Endometrial microvascular endothelial cells (primary cell): ENCODE data around the gene CAPN13. TPM values are rescaled to one million over a fixed set of nuclear protein-coding genes. Genes with fewer than 3 reads are reported as not detected.

Experiments
- in situ Hi-C: cut with HindIII; loops from 2 replicates; pipeline ENCODE4 v1.10.0; 2017; ENCODE audit warnings: low sequenced_read_pairs, low pct_unique_long_range_greater_than_20kb; ENCODE audit errors: inconsistent ontology term
- total RNA-seq: library from RNA; depleted of rRNA; stranded (reverse); fragments of >200 nt; gene quantifications from one replicate; pipeline ENCODE4 v1.2.3, GENCODE V29; 2015; ENCODE audit errors: inconsistent ontology term

CAPN13 gene
- total RNA-seq, 1 donor from 2014 or later: not detected

- in situ Hi-C loops: no loop called here
Observed at GRCh38 chr2:30691091-30691947, 115.9 kb downstream of the CAPN13 start.

- in situ Hi-C loops: no loop called here
Observed at GRCh38 chr2:30690126-30690561, 117.1 kb downstream of the CAPN13 start.

GRCh38 chr2:30689496-30690125, 117.6 kb downstream of the CAPN13 start:
- in situ Hi-C loops: no loop called here

- in situ Hi-C loops: no loop called here
Observed at GRCh38 chr2:30688956-30689401, 118.3 kb downstream of the CAPN13 start.

- in situ Hi-C loops: no loop called here
Observed at GRCh38 chr2:30686669-30687068, 120.6 kb downstream of the CAPN13 start.

GRCh38 chr2:30686000-30686399, 121.2 kb downstream of the CAPN13 start:
- in situ Hi-C loops: no loop called here

- in situ Hi-C loops: no loop called here
Observed at GRCh38 chr2:30684996-30685395, 122.2 kb downstream of the CAPN13 start.

GRCh38 chr2:30684516-30684915, 122.7 kb downstream of the CAPN13 start:
- in situ Hi-C loops: no loop called here

GRCh38 chr2:30684026-30684425, 123.2 kb downstream of the CAPN13 start:
- in situ Hi-C loops: no loop called here

- in situ Hi-C loops: no loop called here
Observed at GRCh38 chr2:30683236-30683956, 123.8 kb downstream of the CAPN13 start.

GRCh38 chr2:30681022-30681421, 126.2 kb downstream of the CAPN13 start:
- in situ Hi-C loops: no loop called here

- in situ Hi-C loops: no loop called here
Observed at GRCh38 chr2:30680121-30680520, 127.1 kb downstream of the CAPN13 start.

GRCh38 chr2:30679426-30680088, 127.7 kb downstream of the CAPN13 start:
- in situ Hi-C loops: no loop called here

GRCh38 chr2:30678410-30679137, 128.7 kb downstream of the CAPN13 start:
- in situ Hi-C loops: no loop called here

- in situ Hi-C loops: no loop called here
Observed at GRCh38 chr2:30677861-30678385, 129.3 kb downstream of the CAPN13 start.

- in situ Hi-C loops: no loop called here
Observed at GRCh38 chr2:30677231-30677630, 130.0 kb downstream of the CAPN13 start.

- in situ Hi-C loops: no loop called here
Observed at GRCh38 chr2:30675758-30676157, 131.5 kb downstream of the CAPN13 start.

GRCh38 chr2:30673127-30673526, 134.1 kb downstream of the CAPN13 start:
- in situ Hi-C loops: no loop called here
